RPMI8226 (cell line): ENCODE results near the gene TRAF3IP1.
"Not testable (repeated sequence)": the region's sequence is repeated elsewhere in the genome, so short reads cannot be mapped to it uniquely, and the experiment has no call there.

Experiments used
- DNase-seq: peaks from one replicate; pipeline ENCODE4 v3.0.0-alpha.2; 2015

Gene TRAF3IP1

GRCh38 chr2:238344517-238344916, 24.2 kb downstream of the TRAF3IP1 start:
- no peak for DNase-seq

- DNase-seq = no peak
These were observed 25.1 kb downstream of the TRAF3IP1 start for GRCh38 chr2:238345297-238345968.

GRCh38 chr2:238346544-238346943, 26.2 kb downstream of the TRAF3IP1 start:
- no peak for DNase-seq

GRCh38 chr2:238350150-238350897, 30.0 kb downstream of the TRAF3IP1 start:
- no peak for DNase-seq

- no peak for DNase-seq
These were observed 31.0 kb downstream of the TRAF3IP1 start for GRCh38 chr2:238351315-238351714.

GRCh38 chr2:238352361-238352760, 32.0 kb downstream of the TRAF3IP1 start:
- DNase-seq = no peak

GRCh38 chr2:238358769-238359168, 38.5 kb downstream of the TRAF3IP1 start:
- DNase-seq = no peak

GRCh38 chr2:238359403-238359802, 39.1 kb downstream of the TRAF3IP1 start:
- no peak for DNase-seq

- DNase-seq = no peak
These were observed 41.6 kb downstream of the TRAF3IP1 start for GRCh38 chr2:238361877-238362276.

- no peak for DNase-seq
These were observed 42.3 kb downstream of the TRAF3IP1 start for GRCh38 chr2:238362626-238363025.

GRCh38 chr2:238369591-238370040, 49.3 kb downstream of the TRAF3IP1 start:
- DNase-seq = no peak

- no peak for DNase-seq
These were observed 49.9 kb downstream of the TRAF3IP1 start for GRCh38 chr2:238370094-238370822.

- peak; percentile 43 for DNase-seq
These were observed 50.6 kb downstream of the TRAF3IP1 start for GRCh38 chr2:238370823-238371372.

- not testable (repeated sequence) for DNase-seq
These were observed 52.0 kb downstream of the TRAF3IP1 start for GRCh38 chr2:238372277-238372676.

- DNase-seq = no peak
These were observed 56.6 kb downstream of the TRAF3IP1 start for GRCh38 chr2:238376884-238377391.

- no peak for DNase-seq
These were observed 58.1 kb downstream of the TRAF3IP1 start for GRCh38 chr2:238378230-238379095.

- DNase-seq = no peak
These were observed 58.9 kb downstream of the TRAF3IP1 start for GRCh38 chr2:238379096-238379810.

- no peak for DNase-seq
These were observed 60.0 kb downstream of the TRAF3IP1 start for GRCh38 chr2:238380336-238380735.

- no peak for DNase-seq
These were observed 60.5 kb downstream of the TRAF3IP1 start for GRCh38 chr2:238380785-238381184.

- DNase-seq = no peak
These were observed 61.2 kb downstream of the TRAF3IP1 start for GRCh38 chr2:238381341-238382115.

- no peak for DNase-seq
These were observed 62.1 kb downstream of the TRAF3IP1 start for GRCh38 chr2:238382381-238382781.
